Endothelial cell of umbilical vein (primary cell): ENCODE results near the gene RET.

Source experiments
- EZH2 ChIP-seq: IDR thresholded peaks from 2 replicates; pipeline ENCODE4 v1.6.1; 2012; ENCODE audit warnings: borderline replicate concordance, low read depth, mild to moderate bottlenecking, moderate library complexity, low read length, inconsistent platforms; ENCODE audit not compliant: severe bottlenecking
- FOS ChIP-seq: IDR thresholded peaks from 2 replicates; pipeline ENCODE4 v1.6.1; 2011; ENCODE audit warnings: mild to moderate bottlenecking, low read length, moderate library complexity, borderline replicate concordance; ENCODE audit not compliant: insufficient read depth
- JUN ChIP-seq: IDR thresholded peaks from 2 replicates; pipeline ENCODE4 v1.6.1; 2011; ENCODE audit warnings: borderline replicate concordance, low read depth; ENCODE audit not compliant: insufficient read length, insufficient read depth
- MYC ChIP-seq: IDR thresholded peaks from one replicate; pipeline ENCODE4 v1.6.1; 2011; ENCODE audit warnings: mild to moderate bottlenecking, low read depth, low read length
- POLR2A ChIP-seq: IDR thresholded peaks from 2 replicates; pipeline ENCODE4 v1.6.1; 2012; ENCODE audit warnings: low read depth, mild to moderate bottlenecking, control low read depth, low read length
- POLR2AphosphoS5 ChIP-seq: IDR thresholded peaks from 2 replicates; pipeline ENCODE4 v1.6.1; 2012; ENCODE audit warnings: low read depth, mild to moderate bottlenecking, control low read depth, low read length, moderate library complexity; ENCODE audit not compliant: insufficient read depth
- TF ChIP-seq, protein P1 (sequence below), 2 donors: IDR thresholded peaks; 1 replicate in 1 of 2; 2 replicates in 1 of 2; pipeline ENCODE4 v1.5.1; 2011; ENCODE audit warnings: low read length in 2 of 2, mild to moderate bottlenecking in 2 of 2, moderate library complexity in 2 of 2, control low read depth in 1 of 2, inconsistent platforms in 1 of 2, low read depth in 1 of 2; ENCODE audit not compliant: insufficient read depth in 1 of 2; ENCODE audit errors: extremely low read depth in 1 of 2
- TF ChIP-seq, protein P2 (sequence below): IDR thresholded peaks from 2 replicates; pipeline ENCODE4 v1.6.1; 2011; ENCODE audit not compliant: insufficient read depth, insufficient read length

- TF ChIP-seq, protein P1, sequence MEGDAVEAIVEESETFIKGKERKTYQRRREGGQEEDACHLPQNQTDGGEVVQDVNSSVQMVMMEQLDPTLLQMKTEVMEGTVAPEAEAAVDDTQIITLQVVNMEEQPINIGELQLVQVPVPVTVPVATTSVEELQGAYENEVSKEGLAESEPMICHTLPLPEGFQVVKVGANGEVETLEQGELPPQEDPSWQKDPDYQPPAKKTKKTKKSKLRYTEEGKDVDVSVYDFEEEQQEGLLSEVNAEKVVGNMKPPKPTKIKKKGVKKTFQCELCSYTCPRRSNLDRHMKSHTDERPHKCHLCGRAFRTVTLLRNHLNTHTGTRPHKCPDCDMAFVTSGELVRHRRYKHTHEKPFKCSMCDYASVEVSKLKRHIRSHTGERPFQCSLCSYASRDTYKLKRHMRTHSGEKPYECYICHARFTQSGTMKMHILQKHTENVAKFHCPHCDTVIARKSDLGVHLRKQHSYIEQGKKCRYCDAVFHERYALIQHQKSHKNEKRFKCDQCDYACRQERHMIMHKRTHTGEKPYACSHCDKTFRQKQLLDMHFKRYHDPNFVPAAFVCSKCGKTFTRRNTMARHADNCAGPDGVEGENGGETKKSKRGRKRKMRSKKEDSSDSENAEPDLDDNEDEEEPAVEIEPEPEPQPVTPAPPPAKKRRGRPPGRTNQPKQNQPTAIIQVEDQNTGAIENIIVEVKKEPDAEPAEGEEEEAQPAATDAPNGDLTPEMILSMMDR (IDR thresholded peaks at IDR 0.05; ENCODE audit: extremely low read depth in 1 of 2, insufficient read depth in 1 of 2, low read depth in 1 of 2, low read length in 2 of 2), result no peak
- TF ChIP-seq POLR2A (no peak), JUN (no peak), EZH2 (no peak), FOS (no peak), MYC (no peak), POLR2AphosphoS5 (no peak)
- TF ChIP-seq, protein P2, sequence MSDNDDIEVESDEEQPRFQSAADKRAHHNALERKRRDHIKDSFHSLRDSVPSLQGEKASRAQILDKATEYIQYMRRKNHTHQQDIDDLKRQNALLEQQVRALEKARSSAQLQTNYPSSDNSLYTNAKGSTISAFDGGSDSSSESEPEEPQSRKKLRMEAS, result no peak
Observed at GRCh38 chr10:43043342-43043772, 33.5 kb upstream of the RET start.
